Suppressor macrophage (primary cell): ENCODE measurements around the gene CIPC.
A peak's percentile ranks its signal among the peaks of the same experiment; 100 is the strongest.

Source experiments
- DNase-seq, 4 experiments: peaks; one replicate each; pipeline ENCODE4 v3.0.0-alpha.2; 2020 to 2022
- total RNA-seq, 17 experiments: gene quantifications; one replicate each; lab custom pipeline; 2026; ENCODE audit warnings: mixed read lengths in 6 of 17, inconsistent platforms in 3 of 17; lab: John Stamatoyannopoulos, UW

Gene CIPC
- total RNA-seq: 3.1 to 85.0 (median 44.5) reads per million in 17 experiments

- DNase-seq: peak; percentile 100
These were observed at the start of gene CIPC for GRCh38 chr14:77097700-77098528. CIPC (plus strand) TSS chr14:77098258; CDS start chr14:77105709, 7,451 bp downstream.

GRCh38 chr14:77051116-77051515 lies 46.9 kb upstream of the CIPC start:
- peak; percentile 75 to 93 (median 88) for DNase-seq

- peak in 1 of 4 experiments; percentile 18 for DNase-seq
These were observed 45.6 kb upstream of the CIPC start for GRCh38 chr14:77052281-77053044.

- peak; percentile 38 to 75 (median 64) for DNase-seq
These were observed 44.8 kb upstream of the CIPC start for GRCh38 chr14:77053046-77053841.

- DNase-seq: no peak
These were observed 42.8 kb upstream of the CIPC start for GRCh38 chr14:77055306-77055705.

- no peak for DNase-seq
These were observed 42.1 kb upstream of the CIPC start for GRCh38 chr14:77055981-77056380.

GRCh38 chr14:77058117-77058516 lies 39.9 kb upstream of the CIPC start:
- no peak for DNase-seq

- DNase-seq: no peak
These were observed 39.3 kb upstream of the CIPC start for GRCh38 chr14:77058785-77059184.

GRCh38 chr14:77059276-77059915 lies 38.7 kb upstream of the CIPC start:
- DNase-seq: peak; percentile 69 to 87 (median 80)

- DNase-seq: peak; percentile 35 to 65 (median 52)
These were observed 36.3 kb upstream of the CIPC start for GRCh38 chr14:77061630-77062257.

GRCh38 chr14:77062261-77062660 lies 35.8 kb upstream of the CIPC start:
- DNase-seq: no peak

- peak in 2 of 4 experiments; percentile 40 to 42 for DNase-seq
These were observed 34.4 kb upstream of the CIPC start for GRCh38 chr14:77063571-77064171.

- no peak for DNase-seq
These were observed 33.4 kb upstream of the CIPC start for GRCh38 chr14:77064521-77065178.

- peak in 3 of 4 experiments; percentile 41 to 70 (median 51) for DNase-seq
These were observed 32.0 kb upstream of the CIPC start for GRCh38 chr14:77065851-77066577.

- DNase-seq: no peak
These were observed 31.4 kb upstream of the CIPC start for GRCh38 chr14:77066578-77067172.

- peak; percentile 71 to 87 (median 77) for DNase-seq
These were observed 30.2 kb upstream of the CIPC start for GRCh38 chr14:77067632-77068516.

GRCh38 chr14:77068517-77069200 lies 29.4 kb upstream of the CIPC start:
- no peak for DNase-seq

- no peak for DNase-seq
These were observed 28.5 kb upstream of the CIPC start for GRCh38 chr14:77069551-77069950.
